IMR-90 (cell line): ENCODE results near the gene MARCHF3.

Experiments used
- MXI1 ChIP-seq: IDR thresholded peaks from 2 replicates; pipeline ENCODE4 v1.6.1; 2012; ENCODE audit warnings: low read depth, mild to moderate bottlenecking, low read length, moderate library complexity, borderline replicate concordance
- POLR2A ChIP-seq: IDR thresholded peaks from 2 replicates; pipeline ENCODE4 v1.6.1; 2012; ENCODE audit warnings: mild to moderate bottlenecking, low read depth, low read length
- TF ChIP-seq, protein P1 (sequence below): conservative IDR thresholded peaks from 2 replicates; pipeline ENCODE4 v1.5.1; 2012; ENCODE audit warnings: mild to moderate bottlenecking, low read depth, low read length, improper control_type of control experiment

DNA sequence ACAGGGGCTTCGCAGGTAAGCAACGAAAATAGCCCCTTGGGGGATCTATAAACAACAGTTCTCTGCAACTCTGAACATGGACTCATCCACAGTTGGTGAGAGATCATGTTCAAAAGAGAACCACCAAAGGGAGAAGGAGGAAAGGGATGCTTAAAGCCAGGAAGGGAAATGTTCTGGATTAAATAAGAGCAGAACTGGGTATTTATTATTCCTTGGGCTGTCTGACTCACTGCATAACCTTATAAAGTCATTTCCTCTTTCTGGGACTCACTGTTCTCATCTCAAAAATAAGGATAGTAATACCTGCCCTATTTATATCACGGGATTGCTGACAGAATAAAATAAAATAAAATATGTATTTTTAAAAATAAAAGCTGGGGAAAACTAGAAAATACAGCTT, 11.2 kb upstream of the MARCHF3 start:
- TF ChIP-seq MXI1 (no peak), POLR2A (no peak)
- TF ChIP-seq, protein P1, sequence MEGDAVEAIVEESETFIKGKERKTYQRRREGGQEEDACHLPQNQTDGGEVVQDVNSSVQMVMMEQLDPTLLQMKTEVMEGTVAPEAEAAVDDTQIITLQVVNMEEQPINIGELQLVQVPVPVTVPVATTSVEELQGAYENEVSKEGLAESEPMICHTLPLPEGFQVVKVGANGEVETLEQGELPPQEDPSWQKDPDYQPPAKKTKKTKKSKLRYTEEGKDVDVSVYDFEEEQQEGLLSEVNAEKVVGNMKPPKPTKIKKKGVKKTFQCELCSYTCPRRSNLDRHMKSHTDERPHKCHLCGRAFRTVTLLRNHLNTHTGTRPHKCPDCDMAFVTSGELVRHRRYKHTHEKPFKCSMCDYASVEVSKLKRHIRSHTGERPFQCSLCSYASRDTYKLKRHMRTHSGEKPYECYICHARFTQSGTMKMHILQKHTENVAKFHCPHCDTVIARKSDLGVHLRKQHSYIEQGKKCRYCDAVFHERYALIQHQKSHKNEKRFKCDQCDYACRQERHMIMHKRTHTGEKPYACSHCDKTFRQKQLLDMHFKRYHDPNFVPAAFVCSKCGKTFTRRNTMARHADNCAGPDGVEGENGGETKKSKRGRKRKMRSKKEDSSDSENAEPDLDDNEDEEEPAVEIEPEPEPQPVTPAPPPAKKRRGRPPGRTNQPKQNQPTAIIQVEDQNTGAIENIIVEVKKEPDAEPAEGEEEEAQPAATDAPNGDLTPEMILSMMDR = no peak
